Neural cell (in vitro differentiated cells): Measurements from ENCODE around the gene SLC36A4.

ENCODE experiments used
- EP300 ChIP-seq: fragments of 450-650 bp; conservative IDR thresholded peaks from 2 replicates; pipeline ENCODE4 v1.6.1; 2014; ENCODE audit warnings: antibody characterized with exemption, mild to moderate bottlenecking, moderate library complexity; ENCODE audit not compliant: poor library complexity, severe bottlenecking
- EZH2 ChIP-seq: fragments of 200-600, 300-800 bp; shearing (Covaris generic), sonication (generic); IDR thresholded peaks from 2 replicates; pipeline ENCODE4 v1.6.1; 2014; ENCODE audit warnings: antibody characterized with exemption, low read length, borderline replicate concordance, mild to moderate bottlenecking; ENCODE audit not compliant: insufficient read depth, poor library complexity, severe bottlenecking
- MXI1 ChIP-seq: fragments of 450-650 bp; conservative IDR thresholded peaks from 2 replicates; pipeline ENCODE4 v1.6.1; 2014; ENCODE audit warnings: antibody characterized with exemption, mild to moderate bottlenecking; ENCODE audit not compliant: poor library complexity, severe bottlenecking
- POLR2AphosphoS5 ChIP-seq: IDR thresholded peaks from 2 replicates; pipeline ENCODE4 v1.6.1; 2012
- RAD21 ChIP-seq: fragments of 450-650 bp; conservative IDR thresholded peaks from 2 replicates; pipeline ENCODE4 v1.6.1; 2014; ENCODE audit warnings: antibody characterized with exemption, mild to moderate bottlenecking, moderate library complexity
- SMC3 ChIP-seq: fragments of 450-650 bp; conservative IDR thresholded peaks from 2 replicates; pipeline ENCODE4 v1.6.1; 2014; ENCODE audit warnings: antibody characterized with exemption, mild to moderate bottlenecking, moderate library complexity; ENCODE audit not compliant: poor library complexity
- TAF1 ChIP-seq: IDR thresholded peaks from 2 replicates; pipeline ENCODE4 v1.6.1; 2012; ENCODE audit warnings: low read depth
- TF ChIP-seq, protein P1 (sequence below): fragments of 450-650 bp; IDR thresholded peaks from 2 replicates; pipeline ENCODE4 v1.5.1; 2014; ENCODE audit warnings: antibody characterized with exemption, mild to moderate bottlenecking, moderate library complexity; ENCODE audit not compliant: poor library complexity, severe bottlenecking
- TF ChIP-seq, protein P2 (sequence below): IDR thresholded peaks from 2 replicates; pipeline ENCODE4 v1.6.1; 2012; ENCODE audit warnings: borderline replicate concordance

GRCh38 chr11:93143800-93144199 is 54.0 kb downstream of the SLC36A4 start:
- TF ChIP-seq, protein P1, sequence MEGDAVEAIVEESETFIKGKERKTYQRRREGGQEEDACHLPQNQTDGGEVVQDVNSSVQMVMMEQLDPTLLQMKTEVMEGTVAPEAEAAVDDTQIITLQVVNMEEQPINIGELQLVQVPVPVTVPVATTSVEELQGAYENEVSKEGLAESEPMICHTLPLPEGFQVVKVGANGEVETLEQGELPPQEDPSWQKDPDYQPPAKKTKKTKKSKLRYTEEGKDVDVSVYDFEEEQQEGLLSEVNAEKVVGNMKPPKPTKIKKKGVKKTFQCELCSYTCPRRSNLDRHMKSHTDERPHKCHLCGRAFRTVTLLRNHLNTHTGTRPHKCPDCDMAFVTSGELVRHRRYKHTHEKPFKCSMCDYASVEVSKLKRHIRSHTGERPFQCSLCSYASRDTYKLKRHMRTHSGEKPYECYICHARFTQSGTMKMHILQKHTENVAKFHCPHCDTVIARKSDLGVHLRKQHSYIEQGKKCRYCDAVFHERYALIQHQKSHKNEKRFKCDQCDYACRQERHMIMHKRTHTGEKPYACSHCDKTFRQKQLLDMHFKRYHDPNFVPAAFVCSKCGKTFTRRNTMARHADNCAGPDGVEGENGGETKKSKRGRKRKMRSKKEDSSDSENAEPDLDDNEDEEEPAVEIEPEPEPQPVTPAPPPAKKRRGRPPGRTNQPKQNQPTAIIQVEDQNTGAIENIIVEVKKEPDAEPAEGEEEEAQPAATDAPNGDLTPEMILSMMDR: no peak
- TF ChIP-seq, protein P2, sequence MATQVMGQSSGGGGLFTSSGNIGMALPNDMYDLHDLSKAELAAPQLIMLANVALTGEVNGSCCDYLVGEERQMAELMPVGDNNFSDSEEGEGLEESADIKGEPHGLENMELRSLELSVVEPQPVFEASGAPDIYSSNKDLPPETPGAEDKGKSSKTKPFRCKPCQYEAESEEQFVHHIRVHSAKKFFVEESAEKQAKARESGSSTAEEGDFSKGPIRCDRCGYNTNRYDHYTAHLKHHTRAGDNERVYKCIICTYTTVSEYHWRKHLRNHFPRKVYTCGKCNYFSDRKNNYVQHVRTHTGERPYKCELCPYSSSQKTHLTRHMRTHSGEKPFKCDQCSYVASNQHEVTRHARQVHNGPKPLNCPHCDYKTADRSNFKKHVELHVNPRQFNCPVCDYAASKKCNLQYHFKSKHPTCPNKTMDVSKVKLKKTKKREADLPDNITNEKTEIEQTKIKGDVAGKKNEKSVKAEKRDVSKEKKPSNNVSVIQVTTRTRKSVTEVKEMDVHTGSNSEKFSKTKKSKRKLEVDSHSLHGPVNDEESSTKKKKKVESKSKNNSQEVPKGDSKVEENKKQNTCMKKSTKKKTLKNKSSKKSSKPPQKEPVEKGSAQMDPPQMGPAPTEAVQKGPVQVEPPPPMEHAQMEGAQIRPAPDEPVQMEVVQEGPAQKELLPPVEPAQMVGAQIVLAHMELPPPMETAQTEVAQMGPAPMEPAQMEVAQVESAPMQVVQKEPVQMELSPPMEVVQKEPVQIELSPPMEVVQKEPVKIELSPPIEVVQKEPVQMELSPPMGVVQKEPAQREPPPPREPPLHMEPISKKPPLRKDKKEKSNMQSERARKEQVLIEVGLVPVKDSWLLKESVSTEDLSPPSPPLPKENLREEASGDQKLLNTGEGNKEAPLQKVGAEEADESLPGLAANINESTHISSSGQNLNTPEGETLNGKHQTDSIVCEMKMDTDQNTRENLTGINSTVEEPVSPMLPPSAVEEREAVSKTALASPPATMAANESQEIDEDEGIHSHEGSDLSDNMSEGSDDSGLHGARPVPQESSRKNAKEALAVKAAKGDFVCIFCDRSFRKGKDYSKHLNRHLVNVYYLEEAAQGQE: no peak
- TF ChIP-seq EP300: no peak
- no peak for TF ChIP-seq SMC3
- no peak for TF ChIP-seq POLR2AphosphoS5
- no peak for TF ChIP-seq EZH2
- no peak for TF ChIP-seq RAD21
- no peak for TF ChIP-seq MXI1
- TF ChIP-seq TAF1: no peak
